Measurements from ENCODE around the gene LUZP4.
"Not testable (repeated sequence)": the region's sequence is repeated elsewhere in the genome, so short reads cannot be mapped to it uniquely, and the experiment has no call there.

LUZP4 gene

GRCh38 chrX:115289465-115289864, at the start of gene LUZP4:
TSS of gene LUZP4 (plus strand) at chrX:115289715. CDS start at chrX:115289760, 45 bp downstream.
- DNase-seq, result no peak

- no peak for DNase-seq
These were observed 37.9 kb upstream of the LUZP4 start for GRCh38 chrX:115251458-115252233.

GRCh38 chrX:115255003-115255402, 34.5 kb upstream of the LUZP4 start:
- DNase-seq, result no peak

- no peak for DNase-seq
These were observed 31.8 kb upstream of the LUZP4 start for GRCh38 chrX:115257711-115258110.

- no peak for DNase-seq
These were observed 30.2 kb upstream of the LUZP4 start for GRCh38 chrX:115259238-115259875.

GRCh38 chrX:115260330-115260729, 29.2 kb upstream of the LUZP4 start:
- no peak for DNase-seq

- DNase-seq, result no peak
These were observed 28.4 kb upstream of the LUZP4 start for GRCh38 chrX:115261148-115261547.

- no peak for DNase-seq
These were observed 25.5 kb upstream of the LUZP4 start for GRCh38 chrX:115264009-115264408.

- no peak for DNase-seq
These were observed 23.2 kb upstream of the LUZP4 start for GRCh38 chrX:115266300-115266699.

- DNase-seq, result peak in 1 of 2 experiments; percentile 13
These were observed 21.1 kb upstream of the LUZP4 start for GRCh38 chrX:115268421-115268820.

- DNase-seq, result no peak
These were observed 20.3 kb upstream of the LUZP4 start for GRCh38 chrX:115269051-115269683.

- no peak for DNase-seq
These were observed 4.6 kb upstream of the LUZP4 start for GRCh38 chrX:115284877-115285276.

GRCh38 chrX:115297189-115297588, 7.7 kb downstream of the LUZP4 start:
- DNase-seq, result no peak

GRCh38 chrX:115311139-115311538, 21.6 kb downstream of the LUZP4 start:
- no peak for DNase-seq

GRCh38 chrX:115311601-115312001, 22.1 kb downstream of the LUZP4 start:
- no peak for DNase-seq

- no peak for DNase-seq
These were observed 28.6 kb downstream of the LUZP4 start for GRCh38 chrX:115318139-115318538.

- no peak for DNase-seq
These were observed 32.9 kb downstream of the LUZP4 start for GRCh38 chrX:115322375-115322774.

GRCh38 chrX:115324194-115324593, 34.7 kb downstream of the LUZP4 start:
- no peak for DNase-seq

GRCh38 chrX:115329282-115329681, 39.8 kb downstream of the LUZP4 start:
- DNase-seq, result not testable (repeated sequence)

GRCh38 chrX:115330498-115331168, 41.1 kb downstream of the LUZP4 start:
- DNase-seq, result peak; percentile 77

GRCh38 chrX:115332832-115333231, 43.3 kb downstream of the LUZP4 start:
- DNase-seq, result no peak

GRCh38 chrX:115333446-115333845, 43.9 kb downstream of the LUZP4 start:
- DNase-seq, result peak in 1 of 2 experiments; percentile 1

- DNase-seq, result no peak
These were observed 48.1 kb downstream of the LUZP4 start for GRCh38 chrX:115337491-115338144.

Data from NCI-H2081 (cell line).